ENCODE results near the gene UBAC2.

The UBAC2 gene

GRCh38 chr13:99200432-99201167 lies at the start of gene UBAC2:
TSS of gene UBAC2 (plus strand) at chr13:99200854. CDS start at chr13:99200909, 55 bp downstream.
- DNase-seq (ENCODE audit: low spot score): peak; percentile 95

- DNase-seq (ENCODE audit: low spot score): no peak
Measured at GRCh38 chr13:99151516-99151915, 49.1 kb upstream of the UBAC2 start.

- no peak for DNase-seq (ENCODE audit: low spot score)
Measured at GRCh38 chr13:99153219-99153618, 47.4 kb upstream of the UBAC2 start.

- DNase-seq (ENCODE audit: low spot score): no peak
Measured at GRCh38 chr13:99154064-99154463, 46.6 kb upstream of the UBAC2 start.

- no peak for DNase-seq (ENCODE audit: low spot score)
Measured at GRCh38 chr13:99155821-99156220, 44.8 kb upstream of the UBAC2 start.

- no peak for DNase-seq (ENCODE audit: low spot score)
Measured at GRCh38 chr13:99157046-99157445, 43.6 kb upstream of the UBAC2 start.

- DNase-seq (ENCODE audit: low spot score): no peak
Measured at GRCh38 chr13:99158846-99159245, 41.8 kb upstream of the UBAC2 start.

GRCh38 chr13:99159331-99160061 lies 41.2 kb upstream of the UBAC2 start:
- no peak for DNase-seq (ENCODE audit: low spot score)

GRCh38 chr13:99160415-99160814 lies 40.2 kb upstream of the UBAC2 start:
- DNase-seq (ENCODE audit: low spot score): no peak

- no peak for DNase-seq (ENCODE audit: low spot score)
Measured at GRCh38 chr13:99161512-99161911, 39.1 kb upstream of the UBAC2 start.

GRCh38 chr13:99162567-99163361 lies 37.9 kb upstream of the UBAC2 start:
- DNase-seq (ENCODE audit: low spot score): no peak

GRCh38 chr13:99164226-99164625 lies 36.4 kb upstream of the UBAC2 start:
- no peak for DNase-seq (ENCODE audit: low spot score)

GRCh38 chr13:99165753-99166587 lies 34.7 kb upstream of the UBAC2 start:
- DNase-seq (ENCODE audit: low spot score): no peak

GRCh38 chr13:99172951-99173350 lies 27.7 kb upstream of the UBAC2 start:
- no peak for DNase-seq (ENCODE audit: low spot score)

GRCh38 chr13:99173606-99174005 lies 27.0 kb upstream of the UBAC2 start:
- DNase-seq (ENCODE audit: low spot score): no peak

- no peak for DNase-seq (ENCODE audit: low spot score)
Measured at GRCh38 chr13:99174533-99175100, 26.0 kb upstream of the UBAC2 start.

GRCh38 chr13:99176309-99177276 lies 24.1 kb upstream of the UBAC2 start:
- peak; percentile 76 for DNase-seq (ENCODE audit: low spot score)

GRCh38 chr13:99178636-99179035 lies 22.0 kb upstream of the UBAC2 start:
- no peak for DNase-seq (ENCODE audit: low spot score)

GRCh38 chr13:99179460-99179859 lies 21.2 kb upstream of the UBAC2 start:
- DNase-seq (ENCODE audit: low spot score): no peak

GRCh38 chr13:99182439-99182838 lies 18.2 kb upstream of the UBAC2 start:
- DNase-seq (ENCODE audit: low spot score): no peak
